Embryonic facial prominence (tissue), 1 donor: ENCODE results near the gene CHRFAM7A.
A peak's percentile ranks its signal among the peaks of the same experiment; 100 is the strongest.
"Not testable (repeated sequence)": the region's sequence is repeated elsewhere in the genome, so short reads cannot be mapped to it uniquely, and the experiment has no call there.

Experiments used
- DNase-seq: peaks from one replicate; pipeline ENCODE4 v3.0.0-alpha.2; 2016; ENCODE audit errors: extremely low spot score

CHRFAM7A gene

GRCh38 chr15:30392766-30393663 lies at the start of gene CHRFAM7A:
TSS of gene CHRFAM7A (minus strand) at chr15:30393540. CDS start at chr15:30383351, 10,189 bp downstream.
- DNase-seq = not testable (repeated sequence)

- not testable (repeated sequence) for DNase-seq
Measured at GRCh38 chr15:30438348-30438747, 45.0 kb upstream of the CHRFAM7A start.

GRCh38 chr15:30435878-30436277 lies 42.5 kb upstream of the CHRFAM7A start:
- DNase-seq = not testable (repeated sequence)

GRCh38 chr15:30420723-30421122 lies 27.4 kb upstream of the CHRFAM7A start:
- DNase-seq = not testable (repeated sequence)

GRCh38 chr15:30414160-30414559 lies 20.8 kb upstream of the CHRFAM7A start, which contains the start of gene GOLGA8R:
TSS of gene GOLGA8R (minus strand) at chr15:30414260. CDS start at chr15:30414162, 98 bp downstream.
- not testable (repeated sequence) for DNase-seq

- not testable (repeated sequence) for DNase-seq
Measured at GRCh38 chr15:30407636-30408035, 14.3 kb upstream of the CHRFAM7A start.

- DNase-seq = not testable (repeated sequence)
Measured at GRCh38 chr15:30398988-30399387, 5.6 kb upstream of the CHRFAM7A start.

GRCh38 chr15:30393664-30393991 lies 288 bp upstream of the CHRFAM7A start:
- not testable (repeated sequence) for DNase-seq

- DNase-seq = not testable (repeated sequence)
Measured at GRCh38 chr15:30386318-30386887, 6.9 kb downstream of the CHRFAM7A start.

- DNase-seq = not testable (repeated sequence)
Measured at GRCh38 chr15:30377082-30377413, 16.3 kb downstream of the CHRFAM7A start.

GRCh38 chr15:30376375-30377081 lies 16.8 kb downstream of the CHRFAM7A start:
- not testable (repeated sequence) for DNase-seq

GRCh38 chr15:30375872-30376271 lies 17.5 kb downstream of the CHRFAM7A start:
- peak; percentile 4 for DNase-seq

- DNase-seq = not testable (repeated sequence)
Measured at GRCh38 chr15:30374862-30375261, 18.5 kb downstream of the CHRFAM7A start.

GRCh38 chr15:30368271-30368670 lies 25.1 kb downstream of the CHRFAM7A start:
- DNase-seq = not testable (repeated sequence)

GRCh38 chr15:30367246-30367645 lies 26.1 kb downstream of the CHRFAM7A start:
- not testable (repeated sequence) for DNase-seq

- not testable (repeated sequence) for DNase-seq
Measured at GRCh38 chr15:30361404-30361803, 31.9 kb downstream of the CHRFAM7A start.

- not testable (repeated sequence) for DNase-seq
Measured at GRCh38 chr15:30360990-30361389, 32.4 kb downstream of the CHRFAM7A start.

- not testable (repeated sequence) for DNase-seq
Measured at GRCh38 chr15:30355043-30355442, 38.3 kb downstream of the CHRFAM7A start.

GRCh38 chr15:30349803-30350202 lies 43.5 kb downstream of the CHRFAM7A start:
- not testable (repeated sequence) for DNase-seq

- not testable (repeated sequence) for DNase-seq
Measured at GRCh38 chr15:30336584-30336983, 56.8 kb downstream of the CHRFAM7A start.

GRCh38 chr15:30334152-30334551 lies 59.2 kb downstream of the CHRFAM7A start:
- DNase-seq = not testable (repeated sequence)

GRCh38 chr15:30326145-30326544 lies 67.2 kb downstream of the CHRFAM7A start:
- DNase-seq = not testable (repeated sequence)
